Measurements from ENCODE around the gene KNOP1. TPM values are rescaled to one million over a fixed set of nuclear protein-coding genes. Genes with fewer than 3 reads are reported as not detected.

The KNOP1 gene
- total RNA-seq, 2 donors from 2014 or later = 14.2 to 28.0 TPM

GRCh38 chr16:19753815-19754643 is 36.0 kb upstream of the KNOP1 start:
- peak overlapping the region; percentile 24 for H3K27ac ChIP-seq
- peak; percentile 64 for DNase-seq
- H3K4me1 ChIP-seq = peaks cover 2% of the 10 kb centered on the region
- H3K9me3 ChIP-seq = no peaks in the 10 kb centered on the region
- H3K4me3 ChIP-seq = no peak overlapping the region
- no peaks in the 10 kb centered on the region for H3K36me3 ChIP-seq
- intact Hi-C loops (cut with DNase I) = no loop called here
- no peak for TF ChIP-seq CTCF (IDR thresholded peaks at IDR 0.05)
- H3K9ac ChIP-seq (ENCODE audit: low read depth in 2 of 2, low read length in 2 of 2) = no peak overlapping the region
- no peaks in the 10 kb centered on the region for H3K27me3 ChIP-seq

DNA sequence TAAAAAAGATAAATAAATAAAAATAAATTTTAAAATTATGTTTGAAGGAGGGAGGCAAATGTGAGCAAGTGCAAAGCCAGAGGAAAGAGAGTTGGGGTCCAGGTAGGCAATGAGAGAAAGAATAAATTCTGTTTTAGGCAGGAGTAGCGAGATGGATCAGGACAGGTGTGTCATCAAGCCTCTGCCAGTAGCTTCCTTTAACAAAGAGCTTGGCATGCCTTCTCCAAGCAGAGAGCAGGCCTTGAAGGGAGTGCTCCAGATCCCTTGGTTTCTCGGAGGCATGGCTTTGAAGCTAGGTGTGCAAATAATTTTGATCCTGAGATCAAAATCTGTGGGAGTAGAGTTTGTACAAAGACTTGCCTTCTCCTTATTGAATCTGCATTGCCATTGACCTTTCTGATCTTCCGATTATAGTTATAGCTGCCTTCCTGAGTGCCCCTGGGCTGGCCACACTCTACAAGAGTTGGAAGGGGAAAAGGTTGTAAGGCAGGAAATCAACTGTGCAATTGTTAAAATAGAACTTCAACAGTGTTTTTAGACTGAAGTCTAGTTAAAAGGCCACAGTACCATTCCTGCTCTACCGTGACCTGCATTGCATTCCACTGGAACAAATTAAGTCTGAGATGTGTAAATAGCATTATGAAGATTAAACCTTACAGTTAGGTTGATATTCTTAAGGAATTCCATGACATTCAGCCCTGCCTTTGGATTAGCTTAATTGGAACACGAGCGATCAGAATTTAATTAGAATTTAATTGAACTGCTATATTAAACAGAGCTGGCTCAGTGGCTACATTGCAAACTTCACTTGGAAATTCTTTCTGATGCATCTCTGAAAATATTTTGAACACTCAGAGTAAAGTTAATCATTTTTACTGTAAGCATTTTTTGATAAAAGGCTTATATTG is 33.7 kb upstream of the KNOP1 start:
- Histone ChIP-seq H3K27me3 (no peaks in the 10 kb centered on the region), H3K9ac (ENCODE audit: low read depth in 2 of 2, low read length in 2 of 2) (no peak overlapping the region), H3K36me3 (no peaks in the 10 kb centered on the region), H3K27ac (no peak overlapping the region), H3K9me3 (no peaks in the 10 kb centered on the region), H3K4me3 (no peak overlapping the region), H3K4me1 (no peaks in the 10 kb centered on the region)
- intact Hi-C loops (cut with DNase I) = no loop called here
- DNase-seq = no peak
- TF ChIP-seq CTCF (IDR thresholded peaks at IDR 0.05) = no peak

DNA sequence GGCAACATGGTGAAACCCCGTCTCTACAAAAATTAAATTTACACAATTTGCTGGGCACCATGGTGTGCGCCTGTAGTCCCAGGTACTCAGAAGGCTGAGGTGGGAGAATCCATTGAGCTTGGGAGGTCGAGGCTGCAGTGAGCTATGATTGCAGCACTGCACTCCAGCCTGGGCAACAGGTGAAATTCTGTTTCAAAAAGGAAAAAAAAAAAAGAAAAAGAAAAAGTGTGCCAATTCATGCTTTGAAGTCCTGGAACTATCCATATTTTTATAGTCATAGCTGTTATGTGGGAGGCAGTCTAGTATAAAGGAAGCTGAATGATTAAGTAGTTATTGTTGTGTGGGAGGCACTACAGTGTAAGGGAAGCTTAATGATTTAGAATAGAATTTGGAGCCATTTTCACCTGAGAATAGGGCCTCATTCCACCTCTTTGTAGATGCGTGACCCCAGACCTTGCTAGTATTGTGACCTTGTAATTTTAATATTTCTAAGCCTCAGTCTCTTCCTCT is 31.6 kb upstream of the KNOP1 start:
- Histone ChIP-seq H3K4me3 (no peak overlapping the region), H3K9me3 (no peaks in the 10 kb centered on the region), H3K9ac (ENCODE audit: low read depth in 2 of 2, low read length in 2 of 2) (no peak overlapping the region), H3K27ac (no peak overlapping the region), H3K36me3 (no peaks in the 10 kb centered on the region), H3K27me3 (no peaks in the 10 kb centered on the region), H3K4me1 (no peaks in the 10 kb centered on the region)
- intact Hi-C loops (cut with DNase I) = no loop called here
- DNase-seq = no peak
- no peak for TF ChIP-seq CTCF (IDR thresholded peaks at IDR 0.05)

- TF ChIP-seq CTCF (IDR thresholded peaks at IDR 0.05) = no peak
- Histone ChIP-seq H3K4me3 (no peak overlapping the region), H3K9ac (ENCODE audit: low read depth in 2 of 2, low read length in 2 of 2) (no peak overlapping the region), H3K27ac (no peak overlapping the region), H3K9me3 (no peaks in the 10 kb centered on the region), H3K36me3 (no peaks in the 10 kb centered on the region), H3K27me3 (no peaks in the 10 kb centered on the region), H3K4me1 (no peaks in the 10 kb centered on the region)
- no peak for DNase-seq
- intact Hi-C loops (cut with DNase I) = no loop called here
Observed at GRCh38 chr16:19748389-19749168, 30.6 kb upstream of the KNOP1 start.

DNA sequence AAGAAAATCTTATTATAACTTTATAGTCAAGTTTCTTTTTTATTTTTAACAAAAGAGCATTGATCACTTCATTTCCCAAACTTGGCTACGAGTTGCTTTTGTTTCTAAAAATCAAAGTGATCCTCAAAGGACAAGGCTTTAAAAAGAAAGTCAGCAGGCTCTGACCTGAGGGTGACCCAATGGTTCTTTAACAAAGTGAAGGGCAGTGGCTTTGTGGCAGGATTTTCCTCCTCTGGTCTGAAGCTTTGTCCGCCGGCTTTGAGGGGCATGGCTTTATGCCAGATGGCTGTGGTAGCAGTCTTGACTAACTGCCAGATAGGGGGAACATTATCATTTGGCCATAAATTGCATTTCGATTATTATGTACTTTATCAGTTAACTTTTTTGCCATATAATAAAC is 28.5 kb upstream of the KNOP1 start:
- no peak for DNase-seq
- H3K4me3 ChIP-seq = no peak overlapping the region
- H3K9ac ChIP-seq (ENCODE audit: low read depth in 2 of 2, low read length in 2 of 2) = no peak overlapping the region
- H3K27me3 ChIP-seq = no peaks in the 10 kb centered on the region
- no peaks in the 10 kb centered on the region for H3K9me3 ChIP-seq
- intact Hi-C loops (cut with DNase I) = no loop called here
- H3K27ac ChIP-seq = no peak overlapping the region
- no peaks in the 10 kb centered on the region for H3K4me1 ChIP-seq
- TF ChIP-seq CTCF (IDR thresholded peaks at IDR 0.05) = no peak
- H3K36me3 ChIP-seq = no peaks in the 10 kb centered on the region

Data from colonic mucosa (tissue), 4 donors.